B cell (primary cell): ENCODE data around the gene HS3ST5. TPM values are rescaled to one million over a fixed set of nuclear protein-coding genes. Genes with fewer than 3 reads are reported as not detected.

Source experiments
- ATAC-seq: fragments of 200-7000 bp; cut with Tn5 transposase; one replicate; pipeline ENCODE4 v1.10.0; 2021; ENCODE audit warnings: low read depth, mild to moderate bottlenecking, moderate number of reproducible peaks, moderate library complexity
- CTCF ChIA-PET: fragments of 350-600 bp; sonication (Branson Sonifier 250); formaldehyde crosslinking; loops from one replicate; lab custom pipeline; 2021; ENCODE audit warnings: antibody characterized with exemption, inconsistent platforms; lab: Charles Lee
- POLR2A ChIA-PET: fragments of 350-600 bp; sonication (Branson Sonifier 250); formaldehyde crosslinking; loops from one replicate; lab custom pipeline; 2021; ENCODE audit warnings: antibody characterized with exemption; lab: Charles Lee
- DNase-seq: peaks from one replicate; pipeline ENCODE4 v3.0.0; 2013
- H2AFZ ChIP-seq: 2 replicates; pipeline ENCODE4 v1.6.1; 2012; ENCODE audit warnings: mild to moderate bottlenecking, low read depth, low read length; ENCODE audit not compliant: insufficient read depth, poor library complexity, severe bottlenecking
- H3K27ac ChIP-seq, 2 donors: 1 replicate in 1 of 2; 2 replicates in 1 of 2; pipeline ENCODE4 v1.5.1; 2012 to 2013; ENCODE audit warnings: low read length in 2 of 2, mild to moderate bottlenecking in 2 of 2, moderate library complexity in 1 of 2
- H3K27me3 ChIP-seq, 4 experiments: fragments of 200-600 bp in 1 of 4; sonication (generic) in 1 of 4; replicated peaks in 1 of 4; 1 replicate in 2 of 4; 2 replicates in 2 of 4; pipeline versions ENCODE4 v1.6.1 to v1.7.0; 2013 to 2016; ENCODE audit warnings: low read length in 3 of 4, mild to moderate bottlenecking in 2 of 4, mixed read lengths in 1 of 4, moderate library complexity in 1 of 4; ENCODE audit not compliant: insufficient read depth in 4 of 4, control insufficient read depth in 3 of 4; ENCODE audit errors: control extremely low read depth in 1 of 4
- H3K36me3 ChIP-seq, 2 experiments: replicated peaks in 1 of 2; 1 replicate in 1 of 2; 2 replicates in 1 of 2; pipeline versions ENCODE4 v1.6.1 to v1.7.1; 2013; ENCODE audit warnings: low read length in 1 of 2; ENCODE audit not compliant: insufficient read depth in 2 of 2, control insufficient read depth in 1 of 2; ENCODE audit errors: control extremely low read depth in 1 of 2, extremely low read depth in 1 of 2
- H3K4me1 ChIP-seq, 2 donors: fragments of 200-600 bp in 1 of 2; sonication (generic) in 1 of 2; 1 replicate in 1 of 2; 2 replicates in 1 of 2; pipeline versions ENCODE4 v1.5.1 to v1.6.1; 2013 to 2017; ENCODE audit warnings: low read length in 2 of 2; ENCODE audit not compliant: control insufficient read depth in 2 of 2, insufficient read depth in 2 of 2
- H3K4me2 ChIP-seq: replicated peaks from 2 replicates; pipeline ENCODE3; 2012; ENCODE audit warnings: mild to moderate bottlenecking, low read depth, low read length; ENCODE audit not compliant: poor library complexity, severe bottlenecking
- H3K4me3 ChIP-seq, 5 experiments: fragments of 200-600 bp in 1 of 5; sonication (generic) in 1 of 5; 1 replicate in 3 of 5; 2 replicates in 2 of 5; pipeline versions ENCODE4 v1.5.1 to v1.7.0; 2011 to 2016; ENCODE audit warnings: low read length in 4 of 5, mild to moderate bottlenecking in 4 of 5, low read depth in 2 of 5, control low read depth in 1 of 5, moderate library complexity in 1 of 5; ENCODE audit not compliant: insufficient read depth in 1 of 5; ENCODE audit errors: control extremely low read depth in 1 of 5, extremely low read depth in 1 of 5
- H3K79me2 ChIP-seq: fragments of 200-600 bp; sonication (generic); one replicate; pipeline ENCODE4 v1.6.0; 2016; ENCODE audit warnings: low read length; ENCODE audit not compliant: control insufficient read depth, insufficient read depth
- H3K9ac ChIP-seq: fragments of 200-600 bp; sonication (generic); 2 replicates; pipeline ENCODE4 v1.6.1; 2017; ENCODE audit warnings: mild to moderate bottlenecking, low read length, moderate library complexity
- H3K9me3 ChIP-seq, 3 donors: one replicate each; pipeline versions ENCODE4 v1.6.1 to v1.7.1; 2013; ENCODE audit warnings: low read length in 2 of 3; ENCODE audit not compliant: control insufficient read depth in 2 of 3, insufficient read depth in 1 of 3; ENCODE audit errors: control extremely low read depth in 1 of 3
- H4K20me1 ChIP-seq: 2 replicates; pipeline ENCODE4 v1.6.0; 2012; ENCODE audit warnings: mild to moderate bottlenecking, low read length; ENCODE audit not compliant: insufficient read depth, control insufficient read depth, poor library complexity, severe bottlenecking
- H3K27ac Mint-ChIP-seq: one replicate; pipeline ENCODE4 v1.8.0; 2021; ENCODE audit warnings: mixed read lengths
- H3K27me3 Mint-ChIP-seq: one replicate; pipeline ENCODE4 v1.8.0; 2021; ENCODE audit warnings: mixed read lengths
- H3K4me1 Mint-ChIP-seq: one replicate; pipeline ENCODE4 v1.8.0; 2021; ENCODE audit warnings: mixed read lengths
- H3K4me3 Mint-ChIP-seq: one replicate; pipeline ENCODE4 v1.8.0; 2021; ENCODE audit warnings: mixed read lengths
- H3K9me3 Mint-ChIP-seq: one replicate; pipeline ENCODE4 v1.8.0; 2022; ENCODE audit warnings: mixed read lengths; ENCODE audit not compliant: insufficient read depth
- EZH2 ChIP-seq: IDR thresholded peaks from 2 replicates; pipeline ENCODE4 v1.6.1; 2012; ENCODE audit warnings: borderline replicate concordance, low read depth, mild to moderate bottlenecking, moderate library complexity, low read length; ENCODE audit not compliant: insufficient read depth, poor library complexity, severe bottlenecking
- WGBS: methylation state at CpG from one replicate; pipeline ENCODE4 v1.1.5; 2013; ENCODE audit warnings: missing lambda C conversion rate; ENCODE audit not compliant: insufficient coverage; 5-methylcytosine and 5-hydroxymethylcytosine counted together
- intact Hi-C: fragments of 100-400 bp; cut with micrococcal nuclease; formaldehyde crosslinking; loops from one replicate; pipeline ENCODE4 v1.10.0; 2022
- polyA plus RNA-seq: library from polyadenylated mRNA; depleted of rRNA; stranded (reverse); fragments of >200 nt; gene quantifications from 2 replicates; pipeline ENCODE4 v1.2.3, GENCODE V29; 2012
- total RNA-seq, 2 donors: library from RNA; stranded (reverse); fragments of 120-200 nt in 1 of 2; gene quantifications; 1 replicate in 1 of 2; 2 replicates in 1 of 2; pipeline versions ENCODE4 v1.2.3 to v1.2.4, GENCODE V29; 2013 to 2022
- TF ChIP-seq, protein P1 (sequence below): fragments of 200-600 bp; IDR thresholded peaks from one replicate; pipeline ENCODE4 v1.8.0; 2022; ENCODE audit warnings: antibody characterized with exemption, mild to moderate bottlenecking

Gene HS3ST5
- total and polyA plus RNA-seq, 2 donors (not counting 1 experiment from before 2014, with no cell fraction given): not detected

DNA sequence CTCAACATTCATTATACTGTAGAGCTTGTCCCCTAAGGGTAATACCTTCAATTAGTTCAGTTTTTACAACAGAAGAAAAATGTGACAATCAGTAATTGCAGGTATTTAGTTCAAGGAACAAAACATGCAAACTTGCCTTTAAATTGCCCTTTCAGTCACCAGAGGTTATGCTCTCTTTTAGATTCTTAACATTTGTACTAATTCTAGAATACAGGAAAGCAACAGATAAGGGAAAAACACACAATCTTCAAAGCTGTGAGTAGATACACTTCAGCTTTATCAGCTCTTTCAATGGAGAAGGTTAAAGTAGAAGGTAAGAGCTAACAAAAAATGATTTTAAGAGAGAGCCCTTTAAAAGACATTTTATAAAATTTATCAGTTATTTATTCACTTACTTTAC, 173.1 kb downstream of the HS3ST5 start:
- H2AFZ ChIP-seq: no peak overlapping the region
- H3K9me3 ChIP-seq: no peaks in the 10 kb centered on the region
- no peak for TF ChIP-seq EZH2
- TF ChIP-seq, protein P1, sequence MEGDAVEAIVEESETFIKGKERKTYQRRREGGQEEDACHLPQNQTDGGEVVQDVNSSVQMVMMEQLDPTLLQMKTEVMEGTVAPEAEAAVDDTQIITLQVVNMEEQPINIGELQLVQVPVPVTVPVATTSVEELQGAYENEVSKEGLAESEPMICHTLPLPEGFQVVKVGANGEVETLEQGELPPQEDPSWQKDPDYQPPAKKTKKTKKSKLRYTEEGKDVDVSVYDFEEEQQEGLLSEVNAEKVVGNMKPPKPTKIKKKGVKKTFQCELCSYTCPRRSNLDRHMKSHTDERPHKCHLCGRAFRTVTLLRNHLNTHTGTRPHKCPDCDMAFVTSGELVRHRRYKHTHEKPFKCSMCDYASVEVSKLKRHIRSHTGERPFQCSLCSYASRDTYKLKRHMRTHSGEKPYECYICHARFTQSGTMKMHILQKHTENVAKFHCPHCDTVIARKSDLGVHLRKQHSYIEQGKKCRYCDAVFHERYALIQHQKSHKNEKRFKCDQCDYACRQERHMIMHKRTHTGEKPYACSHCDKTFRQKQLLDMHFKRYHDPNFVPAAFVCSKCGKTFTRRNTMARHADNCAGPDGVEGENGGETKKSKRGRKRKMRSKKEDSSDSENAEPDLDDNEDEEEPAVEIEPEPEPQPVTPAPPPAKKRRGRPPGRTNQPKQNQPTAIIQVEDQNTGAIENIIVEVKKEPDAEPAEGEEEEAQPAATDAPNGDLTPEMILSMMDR: no peak
- CTCF ChIA-PET: no interaction called here
- ATAC-seq (no peak), DNase-seq (no peak)
- H4K20me1 ChIP-seq: no peaks in the 10 kb centered on the region
- no peaks in the 10 kb centered on the region for H3K27me3 Mint-ChIP-seq
- H3K9me3 Mint-ChIP-seq: no peaks in the 10 kb centered on the region
- H3K36me3 ChIP-seq: no peaks in the 10 kb centered on the region
- H3K27ac ChIP-seq: no peak overlapping the region
- no peaks in the 10 kb centered on the region for H3K27me3 ChIP-seq
- H3K4me3 Mint-ChIP-seq: no peak overlapping the region
- no peaks in the 10 kb centered on the region for H3K79me2 ChIP-seq
- POLR2A ChIA-PET: no interaction called here
- H3K4me3 ChIP-seq: no peak overlapping the region
- H3K9ac ChIP-seq: no peak overlapping the region
- no peaks in the 10 kb centered on the region for H3K4me1 ChIP-seq
- intact Hi-C loops: no loop called here
- no peak overlapping the region for H3K27ac Mint-ChIP-seq
- no peak overlapping the region for H3K4me2 ChIP-seq
- no peaks in the 10 kb centered on the region for H3K4me1 Mint-ChIP-seq

DNA sequence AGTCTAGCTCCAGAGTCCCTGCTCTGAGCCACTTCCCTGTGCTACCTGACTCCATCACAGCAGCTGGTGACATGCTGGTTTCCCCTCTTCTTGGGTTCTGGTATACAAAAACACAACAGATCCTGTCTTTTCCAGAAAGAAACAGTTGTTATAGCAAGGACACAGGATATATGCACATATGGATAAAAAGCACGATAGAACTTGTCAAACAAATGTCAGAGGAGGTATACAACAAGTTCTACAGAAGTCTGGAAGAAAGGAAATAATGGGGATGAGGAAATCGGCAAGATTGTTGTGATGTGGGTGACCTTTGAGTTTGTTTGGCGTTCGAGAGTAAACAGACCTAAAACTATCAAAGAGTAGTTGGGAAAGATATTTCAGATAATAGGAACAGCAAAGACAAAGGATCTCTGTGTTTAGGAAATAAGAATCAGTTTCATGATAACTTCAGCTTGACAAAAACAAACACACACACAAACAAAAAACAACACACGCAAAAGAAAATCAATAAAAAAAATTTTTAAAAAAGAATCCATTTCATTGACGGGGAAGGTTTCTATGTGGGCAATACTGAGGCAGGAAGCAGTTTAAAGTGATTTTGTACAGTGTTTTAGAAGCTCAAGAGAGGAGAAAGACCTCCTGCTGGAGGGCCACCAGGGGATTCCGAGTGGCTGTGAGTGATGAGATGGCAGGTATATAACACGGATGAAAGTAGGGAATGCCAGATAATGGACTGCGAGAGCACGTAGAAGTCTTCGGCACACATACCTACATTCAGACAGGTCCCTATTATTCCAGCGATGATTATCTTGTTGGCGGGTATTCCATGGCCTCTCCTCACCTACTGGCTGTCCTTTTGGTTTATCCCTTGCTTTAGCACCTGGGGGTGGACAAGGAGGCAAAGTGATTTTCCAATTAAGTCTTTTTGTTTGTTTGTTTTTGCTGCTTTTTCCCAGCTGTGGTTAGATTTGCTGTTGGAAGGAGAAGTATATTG, 174.9 kb downstream of the HS3ST5 start:
- H4K20me1 ChIP-seq: no peaks in the 10 kb centered on the region

More for the DNA sequence above, 174.9 kb downstream of the HS3ST5 start:
- no peaks in the 10 kb centered on the region for H3K9me3 Mint-ChIP-seq
- no peaks in the 10 kb centered on the region for H3K4me1 Mint-ChIP-seq
- WGBS: 43% methylated on average over 1 of the region's 13 CpGs
- no peaks in the 10 kb centered on the region for H3K4me1 ChIP-seq
- TF ChIP-seq EZH2: no peak
- TF ChIP-seq, protein P1: no peak
- no peaks in the 10 kb centered on the region for H3K27me3 ChIP-seq
- H3K4me3 ChIP-seq: no peak overlapping the region
- no peaks in the 10 kb centered on the region for H3K36me3 ChIP-seq
- no peak overlapping the region for H3K27ac Mint-ChIP-seq
- H3K9ac ChIP-seq: no peak overlapping the region
- no peak overlapping the region for H3K27ac ChIP-seq
- intact Hi-C loops: no loop called here
- CTCF ChIA-PET: no interaction called here
- H3K79me2 ChIP-seq: no peaks in the 10 kb centered on the region
- H2AFZ ChIP-seq: no peak overlapping the region
- H3K4me3 Mint-ChIP-seq: no peak overlapping the region
- no peaks in the 10 kb centered on the region for H3K9me3 ChIP-seq
- DNase-seq (no peak), ATAC-seq (no peak)
- H3K27me3 Mint-ChIP-seq: no peaks in the 10 kb centered on the region
- POLR2A ChIA-PET: no interaction called here
- H3K4me2 ChIP-seq: no peak overlapping the region
